HG03575 (cell line): ENCODE results near the gene NRTN.

Experiments
- ATAC-seq: cut with Tn5 transposase; IDR thresholded peaks from one replicate; pipeline ENCODE4 v1.9.1; 2021; ENCODE audit not compliant: unreplicated experiment, insufficient number of reproducible peaks, low FRiP score; ENCODE audit errors: extremely low read depth

Gene NRTN

DNA sequence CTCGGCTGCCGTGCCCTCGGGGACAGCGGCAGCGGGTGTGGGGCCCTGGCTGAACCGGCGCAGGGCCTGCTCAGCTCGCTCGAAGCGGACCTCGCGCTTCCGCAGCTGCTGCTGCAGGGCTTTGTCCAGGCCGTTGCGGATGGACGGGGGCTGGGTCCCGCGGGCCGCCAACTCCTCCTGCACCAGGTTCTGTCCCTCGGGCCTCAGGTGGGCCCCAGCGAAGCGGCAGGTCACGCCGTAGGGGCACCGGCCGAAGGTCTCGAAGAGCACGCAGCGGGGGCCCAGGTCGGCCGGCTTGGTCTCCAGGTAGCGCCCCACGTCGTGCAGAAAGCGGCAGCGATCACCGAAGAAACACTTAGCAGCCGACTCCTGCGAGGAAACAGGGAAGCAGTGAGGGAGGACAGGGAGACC is 15.5 kb upstream of the NRTN start:
- ATAC-seq = no peak

DNA sequence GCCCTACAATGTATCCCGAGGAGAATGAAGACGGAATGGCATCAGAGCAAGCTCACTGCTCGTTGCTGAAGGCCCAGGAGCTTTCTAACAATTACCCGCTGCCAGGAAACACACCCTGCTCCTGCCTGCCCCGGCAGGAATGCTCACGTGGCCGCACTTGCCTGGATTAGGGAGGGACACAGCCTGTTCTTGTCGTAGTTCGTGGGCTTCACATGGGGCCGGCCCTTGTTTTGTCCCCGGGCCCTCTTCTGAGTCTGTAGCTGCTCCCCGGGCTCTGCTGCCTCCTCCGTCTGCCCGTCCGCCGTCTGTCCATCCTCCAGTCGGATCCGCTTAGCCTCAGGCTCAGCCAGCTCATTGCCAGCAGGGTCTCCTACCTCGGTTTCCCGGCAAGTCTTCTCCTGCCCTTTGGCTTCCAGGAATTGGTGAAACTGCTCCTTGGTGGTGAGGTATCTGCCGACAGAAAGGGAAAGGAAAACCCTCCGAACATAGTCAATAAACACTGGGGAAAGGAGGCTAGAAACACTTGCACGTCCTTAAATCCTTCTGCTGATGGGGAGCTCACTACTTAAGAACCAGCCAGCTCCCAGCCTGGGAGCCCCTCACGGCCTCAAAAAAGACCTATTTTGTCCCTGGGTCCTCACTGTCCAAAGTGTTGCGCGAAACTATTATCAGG is 14.8 kb upstream of the NRTN start:
- ATAC-seq = no peak

DNA sequence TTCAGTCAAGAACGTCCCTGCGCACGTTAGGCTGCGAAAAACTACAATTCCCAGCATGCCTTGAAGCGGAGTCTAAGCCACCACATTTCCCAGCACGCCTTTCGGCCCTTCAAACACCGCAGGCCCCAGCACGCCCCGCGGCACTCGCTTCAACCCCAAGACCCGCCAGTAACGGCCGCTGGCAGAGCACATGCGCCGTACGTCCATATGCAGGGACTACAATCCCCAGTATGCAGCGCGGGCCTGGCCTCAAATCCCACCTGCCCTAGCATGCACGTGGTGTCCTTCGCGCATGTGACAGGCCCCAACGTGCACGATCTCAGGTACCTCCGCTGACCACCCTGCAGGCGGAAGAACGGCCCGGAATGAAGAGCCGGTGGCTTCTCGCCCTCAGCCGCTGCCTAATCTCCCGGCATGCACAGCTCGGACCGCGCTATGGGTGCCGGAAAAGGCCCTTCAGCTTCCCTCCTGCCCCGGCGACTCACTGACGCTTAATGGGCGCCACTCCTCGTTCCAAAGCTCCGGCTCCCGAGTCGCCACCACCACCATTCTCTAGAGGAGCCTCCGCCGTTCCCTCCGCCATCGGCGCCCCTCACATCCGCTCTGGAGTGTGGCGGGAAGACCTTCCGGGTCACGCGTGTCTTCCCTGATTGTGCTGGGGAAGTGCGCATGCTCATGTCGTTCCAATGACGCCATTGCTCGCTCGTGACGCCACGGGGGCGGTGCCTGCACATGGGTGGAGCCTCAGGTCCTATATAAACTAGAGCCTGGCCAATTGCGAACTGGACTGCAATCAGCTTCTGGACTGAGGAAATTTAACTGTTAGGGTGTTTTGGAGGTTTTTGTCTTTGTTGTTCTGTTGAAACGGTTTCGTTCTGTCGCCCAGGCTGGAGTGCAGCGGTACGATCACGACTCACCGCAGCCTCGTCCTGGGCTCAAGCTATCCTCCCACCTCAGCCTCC is 14.0 kb upstream of the NRTN start, which contains the start of gene DUS3L:
DUS3L (minus strand) TSS at position 605 of the 962 bp plus-strand sequence; CDS start at position 583, 22 bp downstream.
- peak; percentile 64 for ATAC-seq

DNA sequence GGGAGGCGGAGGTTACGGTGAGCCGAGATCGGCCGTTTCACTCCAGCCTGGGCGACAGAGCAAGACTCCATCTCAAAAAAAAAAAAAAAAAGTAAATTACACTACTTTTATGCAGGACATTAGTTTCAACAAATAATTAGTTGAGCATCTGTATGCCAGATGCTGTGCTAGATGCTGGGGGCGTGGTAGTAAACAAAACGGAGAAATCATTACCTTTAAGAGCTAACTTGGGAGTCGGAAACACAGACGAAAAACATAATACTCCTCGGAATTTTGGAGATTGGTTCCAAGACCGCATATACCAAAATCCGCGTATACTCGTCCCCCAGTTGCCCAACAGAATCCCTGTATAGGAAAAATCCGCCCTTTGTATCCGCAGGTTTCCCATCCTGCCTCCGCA is 12.6 kb upstream of the NRTN start:
- no peak for ATAC-seq

DNA sequence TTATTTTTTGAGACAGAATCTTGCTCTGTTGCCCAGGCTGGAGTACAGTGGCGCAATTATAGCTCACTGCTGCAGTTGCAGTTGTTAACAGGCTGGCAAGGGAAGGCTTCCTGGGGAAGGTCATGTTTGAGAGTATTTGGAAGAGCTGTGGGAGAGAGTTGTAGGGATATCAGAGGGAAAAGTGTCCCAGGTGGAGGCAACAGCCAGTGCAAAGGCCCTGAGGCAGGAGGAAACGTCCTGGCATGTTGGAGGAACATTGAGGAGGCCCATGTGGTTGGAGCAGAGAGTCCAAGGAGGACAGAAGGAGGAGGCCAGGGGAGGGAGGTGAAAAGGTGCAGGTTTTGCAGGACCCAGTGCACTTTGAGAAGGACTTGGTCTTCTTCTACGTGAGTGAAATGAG is 11.7 kb upstream of the NRTN start:
- ATAC-seq = no peak

DNA sequence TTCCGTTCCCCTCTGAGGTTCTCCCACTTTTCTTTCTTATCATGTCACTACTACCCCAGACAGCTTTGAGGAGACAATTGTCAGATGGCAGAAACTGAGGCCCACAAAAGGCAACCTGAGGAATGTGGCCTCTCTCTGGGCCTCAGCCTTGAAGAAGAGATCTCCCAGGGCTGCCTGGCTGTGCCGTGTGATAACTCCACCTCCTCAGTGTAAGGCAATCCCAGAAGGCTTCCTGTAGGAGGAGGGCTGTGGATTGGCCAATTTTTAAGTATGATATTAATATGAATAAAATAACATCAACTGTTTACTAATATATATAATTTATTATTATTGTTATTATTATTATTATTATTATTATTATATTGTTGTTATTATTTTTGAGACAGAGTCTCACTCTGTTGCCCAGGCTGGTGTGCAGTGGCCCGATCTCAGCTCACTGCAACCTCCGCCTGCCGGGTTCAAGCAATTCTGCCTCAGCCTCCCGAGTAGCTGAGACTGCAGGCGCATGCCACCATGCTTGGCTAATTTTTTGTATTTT is 9.4 kb upstream of the NRTN start:
- ATAC-seq = no peak

DNA sequence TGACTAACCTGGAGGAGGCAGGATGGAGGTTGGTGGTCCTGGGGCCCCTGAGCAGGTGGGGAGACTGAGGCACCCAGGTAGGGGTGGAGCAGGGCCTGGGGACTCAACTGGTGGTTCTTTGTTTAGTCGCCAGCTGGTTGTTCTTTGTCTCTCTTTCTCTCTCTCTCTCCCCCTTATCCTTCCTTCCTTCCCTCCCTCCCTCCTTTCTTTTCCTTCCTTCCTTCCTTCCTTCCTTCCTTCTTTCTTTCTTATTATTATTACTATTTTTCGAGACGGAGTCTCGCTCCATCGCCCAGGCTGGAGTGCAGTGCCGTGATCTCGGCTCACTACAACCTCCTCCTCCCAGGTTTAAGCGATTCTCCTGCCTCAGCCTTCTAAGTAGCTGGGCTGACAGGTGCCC is 6.6 kb upstream of the NRTN start:
- ATAC-seq = no peak

DNA sequence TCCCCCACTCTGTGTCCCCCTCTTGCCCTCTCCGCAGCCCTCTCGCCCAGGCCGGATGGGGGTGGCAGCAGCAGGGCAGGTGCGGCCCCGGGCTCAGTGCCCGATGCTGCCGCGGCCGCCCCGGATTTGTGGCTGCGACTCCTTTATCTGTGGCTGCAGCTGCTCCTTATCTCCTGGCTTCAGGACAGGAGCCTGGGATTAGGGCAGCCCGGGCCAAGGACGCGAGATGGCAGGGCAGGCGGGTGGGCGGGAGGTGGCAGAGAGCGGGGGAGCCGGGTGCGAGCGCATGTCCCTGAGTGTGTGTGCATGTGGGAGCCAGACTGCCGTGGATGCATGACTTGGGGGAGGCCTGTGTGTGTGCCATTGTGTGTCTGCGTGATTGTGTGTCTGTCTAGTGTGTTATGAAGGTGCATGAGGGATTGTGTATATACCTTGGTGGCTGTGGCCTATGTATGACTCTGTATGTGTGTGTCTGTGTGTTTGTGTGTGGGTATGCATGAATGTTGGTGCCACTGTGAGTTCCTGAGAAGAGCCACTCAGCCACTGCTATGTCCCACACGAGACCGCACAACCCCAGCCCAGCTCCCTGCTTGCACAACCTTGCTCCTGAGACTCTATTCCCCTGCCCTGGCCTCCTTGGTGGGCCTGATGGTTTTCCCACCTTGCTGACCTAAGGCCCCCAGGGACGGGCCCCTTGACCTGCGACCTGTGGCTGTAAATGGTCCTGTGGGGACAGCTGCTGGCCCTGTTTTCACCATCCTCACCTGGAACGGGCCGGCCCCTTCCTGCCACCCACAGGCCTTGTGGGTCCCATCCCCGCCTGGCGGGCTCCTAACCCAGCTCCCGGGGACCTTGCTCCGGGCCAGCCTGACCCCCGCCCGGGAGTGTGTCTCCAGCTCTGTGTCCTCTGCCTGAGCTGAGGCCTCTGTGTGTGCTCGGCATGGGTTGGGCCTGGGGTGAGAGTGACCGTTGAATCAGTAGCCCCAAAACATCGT is 5.3 kb upstream of the NRTN start:
- ATAC-seq = no peak

DNA sequence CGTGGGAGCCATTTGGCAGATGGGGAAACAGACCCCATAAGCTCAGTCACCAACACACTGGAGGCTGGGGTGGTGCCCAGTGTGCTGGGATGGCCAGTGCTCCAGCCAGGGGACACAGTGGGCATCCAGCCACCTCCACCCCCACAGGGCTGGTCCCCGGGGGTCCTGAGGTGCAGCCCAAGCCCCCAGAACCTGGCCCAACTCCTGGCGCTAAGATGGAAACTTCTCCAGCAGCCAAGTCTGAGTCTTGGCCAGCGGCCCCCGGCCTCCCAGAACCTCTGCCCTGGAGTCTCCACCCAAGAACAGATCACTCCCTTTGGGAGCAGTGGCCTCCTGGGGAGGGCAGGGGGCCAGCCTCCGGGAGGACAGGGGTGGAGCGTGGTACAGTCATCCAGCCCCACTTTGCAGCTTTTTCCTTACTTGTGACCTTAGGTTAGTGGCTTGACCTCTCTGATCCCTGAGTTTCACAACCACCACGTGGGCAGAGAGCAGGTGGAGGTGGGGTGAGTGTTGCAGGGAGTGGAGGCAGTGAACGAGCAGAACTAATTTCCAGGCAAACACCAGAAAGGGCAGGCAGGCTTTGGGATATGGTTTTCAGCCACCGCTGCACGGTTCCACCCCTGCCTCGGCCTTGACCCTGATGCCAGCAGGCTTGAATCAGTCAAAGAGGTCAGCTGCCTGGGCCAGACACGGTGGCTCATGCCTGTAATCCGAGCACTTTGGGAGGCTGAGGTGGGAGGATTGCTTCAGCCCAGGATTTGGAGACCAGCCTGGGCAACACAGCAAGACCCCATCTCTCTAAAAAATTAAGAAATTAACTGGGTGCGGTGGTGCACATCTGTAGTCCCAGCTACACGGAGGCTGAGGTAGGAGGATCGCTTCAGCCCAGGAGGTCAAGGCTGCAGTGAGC is 4.3 kb upstream of the NRTN start:
- ATAC-seq = no peak

DNA sequence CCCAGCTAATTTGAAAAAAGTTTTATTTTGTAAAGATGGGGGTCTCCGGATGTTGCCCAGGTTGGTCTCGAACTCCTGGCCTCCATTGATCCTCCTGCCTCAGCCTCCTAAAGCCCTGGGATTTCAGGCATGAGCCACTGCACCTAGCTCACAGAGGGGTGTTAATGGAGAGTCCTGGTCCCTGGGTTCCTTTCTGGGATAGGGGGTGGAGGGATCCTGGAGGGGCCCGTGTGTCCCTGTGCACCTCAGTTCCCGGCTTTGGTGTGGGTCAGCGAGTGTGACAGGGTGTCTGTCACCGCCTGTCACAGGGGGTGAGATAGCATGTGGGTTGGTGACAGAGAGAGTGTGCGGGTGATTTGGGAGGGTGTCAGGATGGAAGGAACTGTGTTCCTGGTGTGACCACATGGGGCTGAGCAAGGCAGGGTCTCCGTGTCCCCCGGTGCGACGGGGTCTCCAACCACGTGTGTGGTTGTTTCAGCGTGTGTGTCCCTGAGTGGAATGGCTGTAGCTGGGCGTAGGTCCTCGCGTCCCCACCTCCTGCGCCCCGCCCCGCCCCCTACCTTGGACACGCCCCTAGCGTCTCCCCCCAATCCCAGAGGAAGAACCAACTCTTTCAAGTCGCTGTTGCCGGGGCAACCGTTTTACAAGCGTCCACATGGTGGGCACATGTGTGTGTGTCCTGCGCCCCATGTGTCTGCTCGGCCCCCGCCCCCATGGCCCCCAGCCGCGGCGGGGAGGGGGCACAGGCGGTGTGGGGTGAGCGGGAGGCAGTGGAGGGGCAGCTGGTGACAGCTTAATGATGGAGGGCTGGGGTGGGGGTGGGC is 2.9 kb upstream of the NRTN start:
- ATAC-seq = no peak

DNA sequence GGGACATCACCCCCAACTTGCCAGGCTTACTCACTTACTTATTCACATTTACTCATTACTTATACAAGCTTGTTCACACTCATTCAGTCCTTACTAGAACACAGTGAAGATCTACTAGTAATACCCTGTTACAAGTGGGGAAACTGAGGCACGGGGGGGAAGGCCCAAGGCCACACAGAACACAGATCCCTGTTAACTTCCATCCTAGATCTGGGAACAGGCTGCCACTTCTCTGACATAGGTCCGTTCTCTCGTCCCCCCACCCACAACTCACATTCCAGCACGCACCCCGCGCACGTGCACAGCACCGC is 1.5 kb upstream of the NRTN start:
- ATAC-seq = no peak

DNA sequence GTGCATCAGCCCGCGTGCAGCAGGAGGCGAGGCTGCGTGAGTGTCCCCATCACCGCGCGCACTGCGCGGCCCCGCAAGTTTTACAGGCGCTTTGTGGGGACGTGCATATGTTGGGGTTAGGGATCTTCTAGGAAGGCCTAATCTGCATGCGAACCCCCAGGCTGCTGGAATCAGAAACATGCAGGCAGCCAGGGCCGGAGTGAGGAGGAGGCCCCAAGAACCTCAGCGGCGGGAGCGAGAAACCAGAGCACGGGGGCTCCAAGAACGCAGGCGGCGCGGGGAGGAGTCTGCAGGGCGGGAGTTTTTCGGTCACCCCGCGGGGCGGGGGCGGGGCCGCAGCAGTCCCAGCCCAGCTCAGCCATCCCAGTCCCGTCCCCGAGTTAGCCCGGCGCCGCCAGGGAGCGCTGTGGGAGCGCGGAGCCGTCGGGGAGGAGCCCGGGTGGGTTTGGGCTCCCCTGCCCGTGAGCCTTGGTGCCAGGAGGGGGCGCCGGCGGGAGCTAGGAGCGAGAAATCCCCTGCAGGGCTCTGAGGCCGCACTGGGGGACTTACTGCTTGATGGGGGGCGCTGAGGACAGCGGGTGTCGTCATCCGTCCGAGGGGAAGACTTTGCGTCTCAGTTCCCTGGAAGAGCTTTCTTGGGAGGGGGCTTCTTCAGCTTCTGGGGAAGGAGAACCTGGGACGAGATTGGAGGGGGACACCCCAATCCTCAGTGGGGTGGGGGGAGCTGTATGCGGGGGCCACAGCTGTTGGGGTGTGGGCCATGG is 933 bp upstream of the NRTN start:
- no peak for ATAC-seq

DNA sequence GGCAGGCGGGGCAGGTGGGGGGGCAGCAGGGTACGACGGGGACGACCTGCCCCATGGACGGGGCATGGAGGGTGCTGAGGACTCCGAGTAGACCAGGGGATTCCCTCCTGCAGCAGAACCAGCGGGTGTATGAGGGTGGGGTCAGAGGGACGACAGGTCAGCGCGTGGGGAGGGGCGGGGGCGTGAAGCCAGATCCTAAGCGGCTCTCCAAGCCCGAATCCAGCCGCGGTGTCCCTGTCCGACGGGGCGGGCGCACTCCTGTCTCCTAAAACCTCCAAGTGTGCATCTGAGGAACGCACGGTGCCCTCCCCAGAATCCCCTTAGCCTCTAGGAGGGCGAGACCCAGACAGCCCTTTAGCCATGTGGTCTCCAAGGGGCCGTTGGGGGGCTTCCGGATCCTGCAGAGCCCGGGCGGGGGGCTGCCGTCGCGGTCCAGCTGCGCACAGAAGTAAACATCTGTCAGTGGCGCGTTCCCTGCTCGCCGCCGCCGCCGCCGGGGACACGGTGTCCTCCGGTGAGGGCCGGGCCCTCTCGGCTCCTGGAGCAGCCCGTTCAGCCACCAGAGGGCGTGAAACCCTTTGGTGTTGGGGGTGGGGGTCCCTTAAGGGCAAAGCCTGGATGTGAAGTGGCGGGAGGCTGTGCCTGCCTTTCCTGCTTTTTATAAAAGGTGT is 730 bp downstream of the NRTN start:
- no peak for ATAC-seq

DNA sequence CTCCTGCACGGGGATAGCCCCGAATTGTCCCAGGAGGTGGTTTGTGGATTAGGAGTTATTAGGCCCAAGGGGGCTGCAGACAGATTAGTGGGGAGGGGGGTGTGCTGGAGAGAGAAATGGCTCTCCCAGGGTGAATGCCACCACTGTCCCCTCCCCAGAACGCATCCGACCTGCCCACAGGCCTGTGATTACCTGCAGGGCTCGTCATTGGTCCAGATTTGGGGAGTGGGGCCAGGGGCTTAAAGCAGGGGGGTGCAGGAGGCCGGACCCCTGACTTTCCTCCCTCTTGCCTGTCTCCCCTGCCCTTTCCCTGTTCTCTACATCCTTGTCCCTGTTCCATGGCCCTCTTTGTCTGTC is 1.2 kb downstream of the NRTN start:
- no peak for ATAC-seq

DNA sequence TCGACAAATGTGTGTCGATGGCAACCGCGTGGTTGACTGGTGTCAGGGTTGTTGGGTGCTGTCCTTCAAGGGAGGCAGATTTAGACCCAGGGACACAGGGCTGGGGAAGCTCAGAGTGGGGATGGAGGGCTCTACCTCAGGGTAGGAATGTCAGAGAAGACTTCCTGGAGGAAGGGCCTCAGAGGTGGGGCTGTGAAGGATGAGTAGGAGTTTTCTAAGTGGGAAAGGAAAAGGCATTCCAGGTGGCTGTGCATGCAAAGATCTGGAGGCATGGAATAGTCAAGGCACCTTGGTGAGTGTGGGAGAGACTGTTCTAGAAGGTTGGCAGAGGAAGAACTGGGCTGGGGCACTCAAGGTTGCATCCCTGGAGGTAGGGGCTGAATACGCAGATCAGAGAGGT is 2.0 kb downstream of the NRTN start:
- no peak for ATAC-seq

DNA sequence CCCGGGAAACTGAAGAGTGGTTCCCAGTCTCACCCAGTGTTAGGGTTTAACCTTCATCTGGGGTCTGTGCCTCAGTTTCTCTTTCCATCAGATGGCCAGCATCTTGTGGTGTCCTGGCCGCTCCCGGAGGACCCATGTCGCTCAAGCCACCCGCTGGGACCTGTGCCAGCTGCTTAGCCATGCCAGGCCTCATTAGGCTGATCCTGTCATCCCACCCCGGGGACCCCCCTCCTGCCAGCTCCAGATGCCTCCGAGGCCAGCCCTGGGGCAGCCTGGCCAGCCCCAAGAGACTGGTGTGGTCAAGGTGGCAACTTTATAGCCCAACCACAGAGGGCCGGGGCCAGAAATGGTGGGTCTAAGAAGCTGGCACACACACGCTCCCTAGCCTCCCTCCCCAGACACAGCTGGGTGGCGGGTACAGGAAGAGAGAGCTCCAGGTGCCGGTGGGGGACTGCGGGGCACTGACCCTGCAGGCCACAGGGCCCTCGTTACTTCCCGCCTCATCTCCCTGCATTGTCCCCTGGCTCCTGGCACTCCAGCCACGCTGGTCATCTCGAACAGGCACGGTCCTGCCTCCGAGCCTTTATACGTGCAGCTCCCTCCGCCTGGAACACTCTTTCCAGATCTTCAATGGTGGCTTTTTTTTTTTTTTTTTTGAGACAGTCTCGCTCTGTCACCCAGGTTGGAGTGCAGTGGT is 3.4 kb downstream of the NRTN start:
- ATAC-seq = no peak
